ENCODE data around the gene PAK6.
A peak's percentile ranks its signal among the peaks of the same experiment; 100 is the strongest.

Gene PAK6

DNA sequence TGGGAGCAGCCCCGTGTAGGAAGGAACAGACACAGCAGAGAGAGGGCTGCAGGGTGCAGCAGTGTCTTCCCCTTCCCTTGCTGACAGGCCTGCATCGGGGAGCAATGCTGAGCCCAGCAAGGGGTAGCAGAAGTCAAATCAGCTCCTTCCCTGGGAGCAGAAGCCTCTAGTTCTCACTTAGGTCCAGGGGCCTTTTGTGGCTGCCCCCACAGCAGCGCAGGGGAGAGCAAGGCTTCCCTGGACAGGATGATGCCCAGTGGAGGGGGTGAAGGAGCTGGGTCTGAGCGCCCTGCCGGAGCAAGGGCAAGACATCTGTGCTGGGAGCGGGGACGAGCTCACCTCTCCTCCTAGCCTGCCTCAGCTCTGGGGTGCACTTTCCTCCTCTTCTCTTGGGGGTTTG, 68.0 kb downstream of the PAK6 start:
- intact Hi-C loops (cut with DNase I; ENCODE audit: low total_unique reads): no loop called here
- no peaks in the 10 kb centered on the region for H3K36me3 ChIP-seq
- H3K27me3 ChIP-seq: peaks cover 0 to 46% of the 10 kb centered on the region in 2 donors
- no peaks in the 10 kb centered on the region for H3K9me3 ChIP-seq
- no peak for DNase-seq
- no peak overlapping the region for H3K27ac ChIP-seq
- H3K4me1 ChIP-seq: no peaks in the 10 kb centered on the region
- TF ChIP-seq, protein P1, sequence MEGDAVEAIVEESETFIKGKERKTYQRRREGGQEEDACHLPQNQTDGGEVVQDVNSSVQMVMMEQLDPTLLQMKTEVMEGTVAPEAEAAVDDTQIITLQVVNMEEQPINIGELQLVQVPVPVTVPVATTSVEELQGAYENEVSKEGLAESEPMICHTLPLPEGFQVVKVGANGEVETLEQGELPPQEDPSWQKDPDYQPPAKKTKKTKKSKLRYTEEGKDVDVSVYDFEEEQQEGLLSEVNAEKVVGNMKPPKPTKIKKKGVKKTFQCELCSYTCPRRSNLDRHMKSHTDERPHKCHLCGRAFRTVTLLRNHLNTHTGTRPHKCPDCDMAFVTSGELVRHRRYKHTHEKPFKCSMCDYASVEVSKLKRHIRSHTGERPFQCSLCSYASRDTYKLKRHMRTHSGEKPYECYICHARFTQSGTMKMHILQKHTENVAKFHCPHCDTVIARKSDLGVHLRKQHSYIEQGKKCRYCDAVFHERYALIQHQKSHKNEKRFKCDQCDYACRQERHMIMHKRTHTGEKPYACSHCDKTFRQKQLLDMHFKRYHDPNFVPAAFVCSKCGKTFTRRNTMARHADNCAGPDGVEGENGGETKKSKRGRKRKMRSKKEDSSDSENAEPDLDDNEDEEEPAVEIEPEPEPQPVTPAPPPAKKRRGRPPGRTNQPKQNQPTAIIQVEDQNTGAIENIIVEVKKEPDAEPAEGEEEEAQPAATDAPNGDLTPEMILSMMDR (IDR thresholded peaks at IDR 0.05): no peak
- peak overlapping the region; percentile 22 to 38 for H3K4me3 ChIP-seq

GRCh38 chr15:40307421-40308211, 68.8 kb downstream of the PAK6 start, which contains the start of gene PLCB2:
Gene PLCB2, minus strand, starts transcription at chr15:40307935. Its CDS starts 263 bp downstream, at chr15:40307672.
- TF ChIP-seq, protein P1 (IDR thresholded peaks at IDR 0.05): no peak
- no peak for DNase-seq
- peak within 1 kb of the TSS; percentile 22 to 38 for H3K4me3 ChIP-seq

GRCh38 chr15:40309344-40309862, 70.5 kb downstream of the PAK6 start:
- DNase-seq: no peak
- intact Hi-C loops (cut with DNase I; ENCODE audit: low total_unique reads): no loop called here
- Histone ChIP-seq H3K27me3 (peaks cover 0 to 43% of the 10 kb centered on the region in 2 donors), H3K4me1 (peaks cover 0 to 11% (median 0%) of the 10 kb centered on the region in 4 donors), H3K36me3 (no peaks in the 10 kb centered on the region), H3K4me3 (no peak overlapping the region), H3K9me3 (no peaks in the 10 kb centered on the region), H3K27ac (no peak overlapping the region)
- TF ChIP-seq, protein P1 (IDR thresholded peaks at IDR 0.05): no peak

More at GRCh38 chr15:40307421-40308211, 68.8 kb downstream of the PAK6 start, which contains the start of gene PLCB2:
- Histone ChIP-seq H3K4me1 (no peaks in the 10 kb centered on the region), H3K9me3 (no peaks in the 10 kb centered on the region), H3K27ac (no peak within 1 kb of the TSS), H3K36me3 (no peaks in the 10 kb centered on the region), H3K27me3 (peaks cover 0 to 47% of the 10 kb centered on the region in 2 donors)
- intact Hi-C loops (cut with DNase I; ENCODE audit: low total_unique reads): no loop called here

DNA sequence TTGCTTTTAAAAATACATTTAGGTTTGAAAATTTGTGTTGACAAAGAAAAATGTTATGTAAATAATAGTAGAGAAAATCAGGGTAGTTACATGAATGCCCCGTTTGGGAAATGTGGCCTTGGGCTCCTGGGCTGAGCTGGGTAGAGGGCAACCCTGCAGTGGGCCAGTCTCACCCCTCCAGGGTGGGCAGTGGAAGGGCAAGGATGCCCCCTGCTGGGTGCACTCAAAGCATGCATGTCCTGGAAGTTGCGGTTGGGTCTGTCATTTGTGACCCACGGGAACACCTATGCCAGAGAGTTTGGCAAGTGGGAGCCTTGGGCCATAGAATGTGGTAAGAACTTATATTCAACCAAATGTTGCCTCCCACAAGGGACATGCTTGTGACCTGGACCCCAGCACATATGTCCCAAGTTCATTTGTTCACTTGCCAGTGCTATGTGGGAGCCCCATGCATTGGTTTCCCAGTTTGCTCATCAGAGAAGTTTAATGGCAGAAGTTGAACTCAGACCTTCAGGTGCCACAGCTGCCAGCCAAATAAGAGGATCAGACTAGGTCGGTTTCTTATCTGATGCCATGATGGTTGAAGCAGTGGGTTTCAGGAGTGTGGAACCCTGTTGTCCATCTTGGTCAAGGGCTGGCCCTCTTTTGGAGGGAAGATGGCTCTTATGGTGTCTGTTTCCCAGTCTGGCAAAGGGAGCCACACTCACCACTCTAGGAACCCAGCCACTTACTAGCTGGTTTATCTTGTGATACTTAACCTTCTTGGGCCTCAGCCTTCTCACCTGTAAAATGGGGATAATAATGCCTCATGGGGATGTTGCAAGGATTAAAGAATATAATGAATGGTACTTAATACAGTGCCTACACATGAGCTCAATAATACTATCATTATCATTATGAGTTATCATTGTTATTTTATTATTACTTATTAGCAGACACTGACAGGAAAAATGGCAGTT, 71.4 kb downstream of the PAK6 start:
- DNase-seq: no peak
- no peak overlapping the region for H3K4me3 ChIP-seq
- no peaks in the 10 kb centered on the region for H3K9me3 ChIP-seq
- H3K4me1 ChIP-seq: peaks cover 0 to 11% (median 0%) of the 10 kb centered on the region in 4 donors
- intact Hi-C loops (cut with DNase I; ENCODE audit: low total_unique reads): no loop called here
- peaks cover 0 to 46% of the 10 kb centered on the region in 2 donors for H3K27me3 ChIP-seq
- H3K36me3 ChIP-seq: no peaks in the 10 kb centered on the region
- TF ChIP-seq, protein P1 (IDR thresholded peaks at IDR 0.05): peak; percentile 31 to 32
- no peak overlapping the region for H3K27ac ChIP-seq

- intact Hi-C loops (cut with DNase I; ENCODE audit: low total_unique reads): no loop called here
- Histone ChIP-seq H3K4me1 (peaks cover 0 to 11% (median 0%) of the 10 kb centered on the region in 4 donors), H3K4me3 (no peak overlapping the region), H3K9me3 (no peaks in the 10 kb centered on the region), H3K27me3 (peaks cover 0 to 47% of the 10 kb centered on the region in 2 donors), H3K36me3 (no peaks in the 10 kb centered on the region), H3K27ac (no peak overlapping the region)
- DNase-seq: no peak
- TF ChIP-seq, protein P1 (IDR thresholded peaks at IDR 0.05): no peak
Observed at GRCh38 chr15:40310993-40311392, 72.1 kb downstream of the PAK6 start.

Data from tibial artery (tissue), 4 donors.